Stimulated activated CD4-positive, alpha-beta T cell treated with anti-CD3 and anti-CD28 coated beads, TNF-alpha, amount 100 ng/mL, for 4 hours (primary cell): ENCODE measurements around the gene LRRC4.

ENCODE experiments used
- DNase-seq, 3 experiments: peaks; one replicate each; pipeline ENCODE4 v3.0.0-alpha.2; 2020; ENCODE audit warnings: low read depth in 3 of 3

The LRRC4 gene

GRCh38 chr7:127979113-127979727, 52.0 kb downstream of the LRRC4 start:
- DNase-seq = no peak

GRCh38 chr7:127978421-127978820, 52.8 kb downstream of the LRRC4 start:
- no peak for DNase-seq
